RWPE1 (cell line): ENCODE results near the gene BCL2L1.

Experiments
- CTCF ChIA-PET: fragments of 350-600 bp; sonication (Branson Sonifier 250); formaldehyde crosslinking; extraction: SDS; loops from one replicate; lab custom pipeline; 2021; lab: Yijun Ruan, JAX
- POLR2A ChIA-PET: fragments of 400-600 bp; formaldehyde crosslinking; extraction: SDS; loops from one replicate; lab custom pipeline; 2020; ENCODE audit warnings: antibody characterized with exemption; ENCODE audit not compliant: low non-redundant PET; lab: Yijun Ruan, JAX
- DNase-seq: peaks from one replicate; pipeline ENCODE4 v3.0.0; 2012; ENCODE audit warnings: low spot score
- H3K27ac ChIP-seq: fragments of 450-650 bp; 2 replicates; pipeline ENCODE4 v1.5.1; 2017
- TF ChIP-seq, protein P1 (sequence below): fragments of 450-650 bp; conservative IDR thresholded peaks from 2 replicates; pipeline ENCODE4 v1.5.1; 2017; ENCODE audit warnings: low read depth, mild to moderate bottlenecking

BCL2L1 gene

DNA sequence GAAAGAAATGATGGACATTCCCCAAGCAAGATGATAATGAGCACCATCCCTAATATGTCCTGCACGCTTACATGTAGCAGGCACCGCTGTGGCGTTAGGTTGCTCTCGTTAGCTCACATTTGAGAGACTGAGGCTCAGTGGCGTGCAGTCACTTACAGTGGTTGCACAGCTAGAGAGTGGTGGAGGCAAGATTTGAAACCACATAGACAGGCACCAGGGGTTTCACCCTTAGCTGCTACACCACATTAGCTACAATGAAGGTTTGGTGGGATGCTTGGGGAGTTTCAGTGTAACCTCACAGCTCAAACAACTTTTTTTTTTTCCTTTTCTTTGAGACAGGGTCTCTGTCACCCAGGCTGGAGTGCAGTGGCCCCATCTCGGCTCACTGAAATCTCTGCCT lies 81.3 kb downstream of the BCL2L1 start:
- TF ChIP-seq, protein P1, sequence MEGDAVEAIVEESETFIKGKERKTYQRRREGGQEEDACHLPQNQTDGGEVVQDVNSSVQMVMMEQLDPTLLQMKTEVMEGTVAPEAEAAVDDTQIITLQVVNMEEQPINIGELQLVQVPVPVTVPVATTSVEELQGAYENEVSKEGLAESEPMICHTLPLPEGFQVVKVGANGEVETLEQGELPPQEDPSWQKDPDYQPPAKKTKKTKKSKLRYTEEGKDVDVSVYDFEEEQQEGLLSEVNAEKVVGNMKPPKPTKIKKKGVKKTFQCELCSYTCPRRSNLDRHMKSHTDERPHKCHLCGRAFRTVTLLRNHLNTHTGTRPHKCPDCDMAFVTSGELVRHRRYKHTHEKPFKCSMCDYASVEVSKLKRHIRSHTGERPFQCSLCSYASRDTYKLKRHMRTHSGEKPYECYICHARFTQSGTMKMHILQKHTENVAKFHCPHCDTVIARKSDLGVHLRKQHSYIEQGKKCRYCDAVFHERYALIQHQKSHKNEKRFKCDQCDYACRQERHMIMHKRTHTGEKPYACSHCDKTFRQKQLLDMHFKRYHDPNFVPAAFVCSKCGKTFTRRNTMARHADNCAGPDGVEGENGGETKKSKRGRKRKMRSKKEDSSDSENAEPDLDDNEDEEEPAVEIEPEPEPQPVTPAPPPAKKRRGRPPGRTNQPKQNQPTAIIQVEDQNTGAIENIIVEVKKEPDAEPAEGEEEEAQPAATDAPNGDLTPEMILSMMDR: no peak
- H3K27ac ChIP-seq: no peak overlapping the region
- POLR2A ChIA-PET: interaction anchor here (0.6 kb wide), 2 partner anchors 83 to 1185 kb away, joined by 3 read pairs; no protein-coding TSS in a partner anchor
- CTCF ChIA-PET: interaction anchor here (0.7 to 1.6 kb wide), 5 partner anchors 9 to 182 kb away, joined by 3 to 8 read pairs (median 5); no protein-coding TSS in a partner anchor
- DNase-seq: no peak

DNA sequence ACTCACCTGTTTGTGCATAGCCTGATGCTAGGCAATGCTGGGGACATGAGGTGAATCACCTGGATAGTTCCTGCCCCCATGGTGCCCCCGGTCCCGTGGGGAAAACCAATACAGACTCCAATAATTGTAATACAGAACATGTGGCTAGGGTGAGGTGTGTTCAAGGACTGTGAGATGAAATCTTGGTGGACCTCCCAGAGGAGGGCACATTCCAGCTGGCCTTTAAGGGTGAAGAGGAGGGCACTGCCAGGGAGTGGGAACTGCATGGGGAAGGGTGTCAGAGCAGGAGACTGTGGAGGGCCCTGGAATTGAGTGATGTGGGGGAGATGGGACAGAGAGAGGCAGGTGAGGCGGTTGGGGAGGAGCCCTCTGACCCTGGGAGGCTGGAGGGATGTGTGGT lies 82.4 kb downstream of the BCL2L1 start:
- no peak for DNase-seq
- TF ChIP-seq, protein P1: no peak
- POLR2A ChIA-PET: no interaction called here
- CTCF ChIA-PET: interaction anchor here (0.6 to 1.6 kb wide), 4 partner anchors 8 to 84 kb away, joined by 3 to 8 read pairs (median 4); no protein-coding TSS in a partner anchor
- H3K27ac ChIP-seq: no peak overlapping the region

- ChIA-PET CTCF (interaction anchor here (0.7 to 0.8 kb wide), 2 partner anchors 26 to 85 kb away, joined by 3 to 4 read pairs; no protein-coding TSS in a partner anchor), POLR2A (no interaction called here)
- no peak overlapping the region for H3K27ac ChIP-seq
- TF ChIP-seq, protein P1: no peak
- no peak for DNase-seq
These were observed 83.9 kb downstream of the BCL2L1 start for GRCh38 chr20:31638816-31639215.

- POLR2A ChIA-PET: no interaction called here
- TF ChIP-seq, protein P1: no peak
- no peak for DNase-seq
- CTCF ChIA-PET: interaction anchor here (0.8 kb wide), 1 partner anchor 25 kb away, joined by 4 read pairs; no protein-coding TSS in a partner anchor
- H3K27ac ChIP-seq: no peak overlapping the region
These were observed 84.4 kb downstream of the BCL2L1 start for GRCh38 chr20:31638317-31638716.

GRCh38 chr20:31637660-31638059 lies 85.0 kb downstream of the BCL2L1 start, which contains the start of gene COX4I2:
Gene COX4I2 (plus strand): TSS chr20:31637912. CDS start chr20:31639018, 1,106 bp downstream.
- TF ChIP-seq, protein P1: no peak
- no peak for DNase-seq
- no peak within 1 kb of the TSS for H3K27ac ChIP-seq
- POLR2A ChIA-PET: interaction anchor here (0.7 kb wide), 1 partner anchor 799 kb away, joined by 8 read pairs; no protein-coding TSS in a partner anchor
- CTCF ChIA-PET: no interaction called here

- CTCF ChIA-PET: interaction anchor here (0.6 to 3.8 kb wide), 26 partner anchors 8 to 401 kb away, joined by 3 to 57 read pairs (median 6); partner anchors contain the start of genes BCL2L1 and TPX2
- H3K27ac ChIP-seq: no peak overlapping the region
- TF ChIP-seq, protein P1: no peak
- POLR2A ChIA-PET: interaction anchor here (0.6 to 1.5 kb wide), 2 partner anchors 22 to 90 kb away, joined by 3 to 4 read pairs; no protein-coding TSS in a partner anchor
- no peak for DNase-seq
These were observed 89.2 kb downstream of the BCL2L1 start for GRCh38 chr20:31633339-31633914.
